Measurements from ENCODE around the gene APOL1. TPM values are rescaled to one million over a fixed set of nuclear protein-coding genes. Genes with fewer than 3 reads are reported as not detected.

The APOL1 gene
- total and polyA plus RNA-seq, 4 donors, result 7.7 to 129 (median 59.5) TPM

GRCh38 chr22:36284171-36284571, 31.2 kb downstream of the APOL1 start:
- H3K4me3 ChIP-seq (ENCODE audit: low read depth in 1 of 3, low read length in 3 of 3), result no peak overlapping the region
- TF ChIP-seq JUND (IDR thresholded peaks at IDR 0.05) (no peak), ZBTB33 (IDR thresholded peaks at IDR 0.05) (no peak), RXRA (IDR thresholded peaks at IDR 0.05) (no peak), GABPA (IDR thresholded peaks at IDR 0.05 in 1 of 2, conservative IDR thresholded peaks at IDR 0.05 in 1 of 2) (no peak), HNF4A (conservative IDR thresholded peaks at IDR 0.05) (no peak), TAF1 (conservative IDR thresholded peaks at IDR 0.05) (no peak), MAX (IDR thresholded peaks at IDR 0.05) (no peak), REST (IDR thresholded peaks at IDR 0.05) (no peak), YY1 (IDR thresholded peaks at IDR 0.05) (no peak), EGR1 (IDR thresholded peaks at IDR 0.05; ENCODE audit: low read depth in 2 of 2) (no peak), NR2F2 (IDR thresholded peaks at IDR 0.05) (no peak), RAD21 (IDR thresholded peaks at IDR 0.05) (no peak), CTCF (IDR thresholded peaks at IDR 0.05; ENCODE audit: low read depth, low read length, missing input control) (no peak), FOXA1 (IDR thresholded peaks at IDR 0.05) (no peak), SP1 (IDR thresholded peaks at IDR 0.05) (no peak), HNF4G (IDR thresholded peaks at IDR 0.05) (no peak), FOXA2 (IDR thresholded peaks at IDR 0.05) (no peak), ATF3 (IDR thresholded peaks at IDR 0.05) (no peak)
- no peaks in the 10 kb centered on the region for H3K9me3 ChIP-seq (ENCODE audit: control insufficient read depth in 4 of 4, low read length in 3 of 4)
- no peak overlapping the region for H3K27ac ChIP-seq (ENCODE audit: low read depth in 1 of 2, low read length in 2 of 2)
- DNase-seq (ENCODE audit: low spot score), result no peak
- no peaks in the 10 kb centered on the region for H3K27me3 ChIP-seq (ENCODE audit: control insufficient read depth in 4 of 4, insufficient read depth in 4 of 4, low read length in 3 of 4)
- H3K9ac ChIP-seq (ENCODE audit: low read depth in 1 of 2, low read length in 2 of 2), result no peak overlapping the region
- H3K36me3 ChIP-seq (ENCODE audit: control insufficient read depth in 4 of 4, insufficient read depth in 3 of 4, low read depth in 1 of 4, low read length in 3 of 4), result peaks cover 26 to 62% (median 49%) of the 10 kb centered on the region in 4 donors
- H3K4me1 ChIP-seq (ENCODE audit: control insufficient read depth in 4 of 4, insufficient read depth in 4 of 4, low read length in 3 of 4), result peaks cover 12 to 44% (median 27%) of the 10 kb centered on the region in 4 donors
- WGBS, result 95% methylated on average over 24 of the region's 24 CpGs
